H9 (cell line): ENCODE measurements around the gene CDH13. TPM values are rescaled to one million over a fixed set of nuclear protein-coding genes. Genes with fewer than 3 reads are reported as not detected.

ENCODE experiments used
- DNase-seq: peaks from one replicate; pipeline ENCODE4 v3.0.0-alpha.2; 2017
- H2AFZ ChIP-seq: one replicate; pipeline ENCODE4 v1.6.1; 2013; ENCODE audit warnings: mild to moderate bottlenecking, low read length, control low read depth, moderate library complexity
- H2AK5ac ChIP-seq: 2 replicates; pipeline ENCODE4 v1.6.1; 2013; ENCODE audit warnings: low read length, control low read depth, mixed read lengths; ENCODE audit not compliant: insufficient read length
- H2BK120ac ChIP-seq: one replicate; pipeline ENCODE4 v1.6.1; 2013; ENCODE audit warnings: low read depth, mild to moderate bottlenecking, low read length, control low read depth, inconsistent platforms; ENCODE audit not compliant: poor library complexity, severe bottlenecking
- H2BK12ac ChIP-seq: 2 replicates; pipeline ENCODE4 v1.6.1; 2013; ENCODE audit warnings: low read length, control low read depth, mixed read lengths, low read depth; ENCODE audit not compliant: insufficient read length
- H2BK15ac ChIP-seq: 2 replicates; pipeline ENCODE4 v1.6.1; 2013; ENCODE audit warnings: low read depth, low read length, control low read depth
- H2BK20ac ChIP-seq: one replicate; pipeline ENCODE4 v1.6.1; 2013; ENCODE audit warnings: low read depth, mild to moderate bottlenecking, low read length, control low read depth, inconsistent platforms; ENCODE audit not compliant: poor library complexity, severe bottlenecking
- H2BK5ac ChIP-seq: 2 replicates; pipeline ENCODE4 v1.6.1; 2013; ENCODE audit warnings: low read length, control low read depth, mixed read lengths; ENCODE audit not compliant: insufficient read length
- H3K14ac ChIP-seq: 2 replicates; pipeline ENCODE4 v1.6.1; 2013; ENCODE audit warnings: low read length, control low read depth; ENCODE audit not compliant: insufficient read depth
- H3K18ac ChIP-seq: 2 replicates; pipeline ENCODE4 v1.6.1; 2013; ENCODE audit warnings: low read depth, mild to moderate bottlenecking, mixed read lengths, low read length, control low read depth; ENCODE audit not compliant: insufficient read length
- H3K23ac ChIP-seq: 2 replicates; pipeline ENCODE4 v1.6.1; 2013; ENCODE audit warnings: low read length, control low read depth, mixed read lengths, low read depth; ENCODE audit not compliant: insufficient read length
- H3K23me2 ChIP-seq: 2 replicates; pipeline ENCODE4 v1.6.1; 2013; ENCODE audit warnings: low read depth, mild to moderate bottlenecking, mixed read lengths, low read length, control low read depth; ENCODE audit not compliant: insufficient read length, poor library complexity, severe bottlenecking
- H3K27ac ChIP-seq: 2 replicates; pipeline ENCODE4 v1.5.1; 2013; ENCODE audit warnings: low read length, control low read depth, mixed read lengths, low read depth; ENCODE audit not compliant: insufficient read length
- H3K27me3 ChIP-seq: 2 replicates; pipeline ENCODE4 v1.6.1; 2013; ENCODE audit warnings: low read length, control low read depth, inconsistent platforms; ENCODE audit not compliant: insufficient read depth
- H3K4ac ChIP-seq: 2 replicates; pipeline ENCODE4 v1.6.1; 2013; ENCODE audit warnings: low read depth, mild to moderate bottlenecking, control low read depth, inconsistent platforms, low read length, moderate library complexity
- H3K4me1 ChIP-seq: 2 replicates; pipeline ENCODE4 v1.6.1; 2013; ENCODE audit warnings: low read length, control low read depth, inconsistent platforms; ENCODE audit not compliant: insufficient read depth
- H3K4me2 ChIP-seq: 2 replicates; pipeline ENCODE4 v1.6.1; 2013; ENCODE audit warnings: low read length, control low read depth, mixed read lengths; ENCODE audit not compliant: insufficient read length, insufficient read depth
- H3K56ac ChIP-seq: 2 replicates; pipeline ENCODE4 v1.6.1; 2013; ENCODE audit warnings: low read depth, mild to moderate bottlenecking, mixed read lengths, low read length, control low read depth; ENCODE audit not compliant: insufficient read length
- H3K79me1 ChIP-seq: 2 replicates; pipeline ENCODE4 v1.6.1; 2013; ENCODE audit warnings: low read depth, mild to moderate bottlenecking, moderate library complexity, low read length, control low read depth, inconsistent platforms; ENCODE audit not compliant: insufficient read depth, poor library complexity, severe bottlenecking
- H3K79me2 ChIP-seq: 2 replicates; pipeline ENCODE4 v1.6.1; 2013; ENCODE audit warnings: low read length, control low read depth, inconsistent platforms; ENCODE audit not compliant: insufficient read depth
- H3K9ac ChIP-seq: 2 replicates; pipeline ENCODE4 v1.6.1; 2013; ENCODE audit warnings: low read length, control low read depth, mixed read lengths; ENCODE audit not compliant: insufficient read length; ENCODE audit errors: extremely low read depth
- H3K9me3 ChIP-seq: one replicate; pipeline ENCODE4 v1.6.1; 2013; ENCODE audit warnings: low read depth, low read length, inconsistent platforms; ENCODE audit not compliant: control insufficient read depth
- H3T11ph ChIP-seq: one replicate; pipeline ENCODE4 v1.6.1; 2013; ENCODE audit warnings: mild to moderate bottlenecking, low read length, control low read depth, inconsistent platforms
- H4K20me1 ChIP-seq: one replicate; pipeline ENCODE4 v1.6.1; 2013; ENCODE audit not compliant: control insufficient read depth, insufficient read length, insufficient read depth
- H4K5ac ChIP-seq: 2 replicates; pipeline ENCODE4 v1.6.1; 2013; ENCODE audit warnings: low read depth, mild to moderate bottlenecking, mixed read lengths, low read length, control low read depth; ENCODE audit not compliant: insufficient read length
- H4K8ac ChIP-seq: replicated peaks from 2 replicates; pipeline ENCODE4 v1.6.1; 2013; ENCODE audit warnings: low read length, control low read depth, mixed read lengths, low read depth; ENCODE audit not compliant: insufficient read length
- H4K91ac ChIP-seq: 2 replicates; pipeline ENCODE4 v1.6.1; 2013; ENCODE audit warnings: low read depth, mild to moderate bottlenecking, moderate library complexity, mixed read lengths, low read length, control low read depth; ENCODE audit not compliant: insufficient read length
- H3K27ac Mint-ChIP-seq, 3 experiments: 2 replicates in 2 of 3; 3 replicates in 1 of 3; pipeline ENCODE4 v1.8.0; 2020 to 2021; ENCODE audit warnings: mixed read lengths in 3 of 3, mild to moderate bottlenecking in 1 of 3, moderate library complexity in 1 of 3
- H3K27me3 Mint-ChIP-seq: 2 replicates; pipeline ENCODE4 v1.8.0; 2021; ENCODE audit warnings: low read depth, mild to moderate bottlenecking, moderate library complexity, mixed read lengths
- H3K36me3 Mint-ChIP-seq, 3 experiments: 2 replicates in 2 of 3; 3 replicates in 1 of 3; pipeline ENCODE4 v1.8.0; 2020 to 2021; ENCODE audit warnings: low read depth in 3 of 3, mixed read lengths in 3 of 3; ENCODE audit not compliant: insufficient read depth in 1 of 3
- H3K4me1 Mint-ChIP-seq, 2 experiments: 2 replicates each; pipeline ENCODE4 v1.8.0; 2020; ENCODE audit warnings: mixed read lengths in 2 of 2
- H3K4me3 Mint-ChIP-seq, 2 experiments: 2 replicates in 1 of 2; 3 replicates in 1 of 2; pipeline ENCODE4 v1.8.0; 2020 to 2021; ENCODE audit warnings: mild to moderate bottlenecking in 2 of 2, mixed read lengths in 2 of 2, moderate library complexity in 1 of 2
- H3K9me3 Mint-ChIP-seq, 2 experiments: 2 replicates in 1 of 2; 3 replicates in 1 of 2; pipeline ENCODE4 v1.8.0; 2020; ENCODE audit warnings: mild to moderate bottlenecking in 2 of 2, mixed read lengths in 2 of 2, moderate library complexity in 1 of 2
- CTCF ChIP-seq: fragments of 200-600 bp; sonication (generic); conservative IDR thresholded peaks from 3 replicates; pipeline ENCODE4 v1.8.0; 2021; ENCODE audit warnings: antibody characterized with exemption, mild to moderate bottlenecking
- WGBS: extraction: QIAGEN DNeasy Blood & Tissue Kit; methylation state at CpG from one replicate; pipeline ENCODE4 v1.1.7; 2013; ENCODE audit warnings: missing lambda C conversion rate, low lambda C conversion rate, mixed read lengths; ENCODE audit not compliant: insufficient read length; ENCODE audit errors: extremely low coverage; 5-methylcytosine and 5-hydroxymethylcytosine counted together
- total RNA-seq: library from RNA; stranded (reverse); gene quantifications from 2 replicates; pipeline ENCODE4 v1.2.1, GENCODE V29; 2021

CDH13 gene
- total RNA-seq, 1 experiment from 2014 or later: 1.5 TPM

GRCh38 chr16:83793179-83793578 lies 1166.4 kb downstream of the CDH13 start:
- Histone ChIP-seq H3K9me3 (no peaks in the 10 kb centered on the region), H3K4ac (no peak overlapping the region), H3K56ac (no peak overlapping the region), H2AFZ (no peak overlapping the region), H4K8ac (no peak overlapping the region), H3K79me2 (no peaks in the 10 kb centered on the region), H3K14ac (no peak overlapping the region; the same call in 1 of the 2 replicates), H2BK12ac (no peak overlapping the region), H3K4me1 (no peaks in the 10 kb centered on the region; the same call in 1 of the 2 replicates), H3T11ph (no peak overlapping the region), H2BK20ac (no peak overlapping the region), H3K18ac (no peak overlapping the region), H4K91ac (no peak overlapping the region), H3K23me2 (no peaks in the 10 kb centered on the region), H3K27me3 (no peaks in the 10 kb centered on the region), H3K9ac (no peak overlapping the region), H3K23ac (no peak overlapping the region), H2BK15ac (no peak overlapping the region), H2BK5ac (no peak overlapping the region), H4K5ac (no peak overlapping the region), H4K20me1 (no peaks in the 10 kb centered on the region), H3K4me2 (no peak overlapping the region), H3K27ac (no peak overlapping the region), H2BK120ac (no peak overlapping the region), H2AK5ac (no peak overlapping the region), H3K79me1 (no peaks in the 10 kb centered on the region)
- WGBS: no CpG with 5 or more reads among the region's 9 CpGs
- H3K4me3 Mint-ChIP-seq: no peak overlapping the region
- H3K9me3 Mint-ChIP-seq: peaks cover 3 to 7% of the 10 kb centered on the region in 2 experiments
- H3K27ac Mint-ChIP-seq: no peak overlapping the region; a peak in 1 of 7 replicates
- peaks cover 2 to 16% of the 10 kb centered on the region in 2 experiments for H3K4me1 Mint-ChIP-seq
- peak; percentile 34; the same call in 2 of the 3 replicates for TF ChIP-seq CTCF
- H3K27me3 Mint-ChIP-seq: peaks cover 3% of the 10 kb centered on the region
- peaks cover 0 to 6% (median 0%) of the 10 kb centered on the region in 3 experiments; a peak in 2 of 7 replicates for H3K36me3 Mint-ChIP-seq
- no peak for DNase-seq
